NCI-H2107 (cell line): ENCODE measurements around the gene MRPL48.
"Not testable (repeated sequence)": the region's sequence is repeated elsewhere in the genome, so short reads cannot be mapped to it uniquely, and the experiment has no call there.

Source experiments
- DNase-seq: peaks from one replicate; lab custom pipeline; 2025; lab: John Stamatoyannopoulos, UW

MRPL48 gene

DNA sequence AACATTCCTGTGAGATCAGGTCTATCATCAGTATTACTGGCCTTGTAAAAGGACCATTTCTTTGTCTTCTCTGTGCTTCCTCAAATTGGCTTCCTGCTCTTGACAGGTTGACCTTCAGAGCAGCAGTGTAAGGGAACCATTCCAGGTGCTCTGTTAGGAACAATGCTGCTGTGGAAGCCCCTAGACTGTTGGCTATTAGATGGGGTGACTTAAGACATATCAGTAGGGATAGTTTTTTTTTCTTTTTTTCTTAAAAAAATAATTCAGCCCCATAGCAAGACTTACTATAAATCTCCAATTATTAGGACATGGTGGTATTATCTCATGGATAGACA is 51.4 kb downstream of the MRPL48 start:
- no peak for DNase-seq

DNA sequence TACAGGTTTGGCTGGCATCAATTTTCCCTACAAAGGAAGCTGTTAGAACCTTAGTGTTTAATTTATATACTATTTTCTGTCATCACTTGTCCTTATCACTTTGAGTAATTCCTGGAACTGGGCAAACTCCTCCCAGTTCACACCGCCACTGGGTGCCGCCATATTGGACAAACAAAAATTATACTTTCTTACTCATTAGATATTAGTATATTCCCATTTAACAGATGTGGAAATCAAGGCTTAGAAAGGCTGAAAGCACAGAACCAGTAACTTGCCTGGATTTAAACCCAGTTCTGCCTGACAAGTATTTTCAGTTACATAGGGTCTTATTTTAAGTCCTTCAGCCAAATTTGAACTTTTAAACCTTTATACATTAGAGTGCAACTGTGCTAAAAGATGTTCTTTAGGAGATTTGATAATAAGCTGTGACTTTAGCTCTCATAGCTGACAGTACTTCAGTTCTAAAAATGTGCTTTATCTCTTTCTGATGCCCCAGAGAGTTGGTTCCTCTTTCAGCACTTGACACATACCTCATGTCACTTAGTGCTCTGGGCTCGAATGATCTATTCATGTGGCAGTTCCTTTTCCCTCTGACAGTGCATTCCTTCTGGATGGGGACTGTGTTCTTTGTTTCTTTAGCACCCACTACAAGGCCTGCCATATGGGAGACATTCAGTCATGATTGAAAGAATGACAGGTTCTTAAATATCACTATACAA is 63.5 kb downstream of the MRPL48 start:
- no peak for DNase-seq

DNA sequence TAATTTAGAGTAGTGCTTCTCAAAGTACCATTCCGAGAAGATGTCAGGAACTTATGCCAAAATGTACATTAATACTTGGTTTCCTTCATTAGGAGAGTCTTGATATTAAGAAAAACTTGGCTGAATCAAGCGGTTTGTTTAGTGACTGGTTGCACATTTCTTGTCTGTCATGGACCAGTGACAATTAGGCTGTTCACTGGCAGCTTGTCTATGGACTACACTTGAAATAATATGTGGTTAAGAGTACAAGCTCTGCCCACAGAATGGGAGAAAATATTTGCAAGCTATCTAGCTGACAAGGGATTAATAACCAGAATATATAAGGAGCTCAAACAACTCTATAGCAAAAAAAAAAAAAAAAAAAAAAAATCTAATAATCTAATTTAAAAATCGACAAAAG is 64.4 kb downstream of the MRPL48 start:
- no peak for DNase-seq

DNA sequence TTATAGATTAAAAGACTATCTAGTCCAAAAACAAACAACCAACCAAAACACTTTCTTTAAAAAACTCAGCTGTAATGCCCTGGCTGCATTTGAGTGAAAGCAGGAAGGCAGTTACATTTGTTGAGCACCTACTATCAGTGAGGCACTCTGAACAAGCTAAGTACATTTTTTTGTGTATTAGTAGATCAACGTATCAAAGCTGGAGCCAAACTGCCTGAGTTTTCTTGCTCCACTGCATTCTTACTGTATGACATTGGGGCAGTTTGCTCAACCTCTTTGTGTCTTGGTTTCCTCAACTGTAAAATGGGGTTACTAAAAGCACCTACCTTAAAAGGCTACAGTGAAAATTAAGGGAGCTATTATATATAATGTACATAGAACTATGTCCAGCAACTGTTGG is 67.0 kb downstream of the MRPL48 start:
- no peak for DNase-seq

DNA sequence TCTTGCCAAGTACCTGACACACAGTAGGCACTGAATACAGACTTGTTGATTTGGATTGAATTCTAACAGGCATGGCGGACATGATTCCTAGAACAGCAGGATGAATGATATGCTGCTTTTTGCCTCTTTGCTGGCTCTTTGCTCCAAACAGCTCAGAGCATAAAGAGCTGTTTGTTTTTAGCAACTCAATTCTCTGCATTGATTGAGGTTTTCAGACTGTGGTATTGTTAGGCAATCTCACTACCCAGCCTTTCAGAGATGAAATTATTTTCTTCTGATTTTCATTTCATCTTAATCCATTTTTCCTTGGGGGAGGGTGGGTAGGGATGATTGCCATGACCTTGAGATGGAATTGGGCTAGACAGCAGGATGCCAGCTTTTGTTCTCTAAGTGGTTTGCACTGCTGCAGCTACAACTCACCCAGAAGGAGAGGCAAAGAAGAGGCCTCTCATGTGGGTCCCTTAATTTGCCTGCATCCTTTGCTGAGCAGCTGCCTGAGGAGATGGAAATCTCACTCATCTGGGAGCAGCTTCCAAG is 68.4 kb downstream of the MRPL48 start:
- peak; percentile 27 for DNase-seq

DNA sequence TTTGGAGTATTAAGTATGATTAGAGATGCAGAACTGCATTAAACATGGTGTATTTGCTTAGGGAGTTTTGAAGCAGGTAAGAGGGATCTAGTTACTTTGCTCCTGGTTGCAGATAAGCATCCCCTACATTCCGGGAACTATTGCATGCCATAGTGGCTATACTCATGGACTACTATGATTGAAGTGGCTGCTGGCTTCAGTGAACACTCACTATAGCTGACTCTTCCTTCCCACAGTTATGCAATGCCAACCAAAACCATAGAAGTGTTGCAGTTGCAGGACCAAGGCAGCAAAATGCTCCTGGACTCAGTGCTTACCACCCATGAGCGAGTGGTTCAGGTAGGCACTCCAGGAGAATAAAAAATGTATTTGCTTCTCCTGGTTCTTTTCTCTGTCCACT is 72.0 kb downstream of the MRPL48 start:
- DNase-seq = no peak

DNA sequence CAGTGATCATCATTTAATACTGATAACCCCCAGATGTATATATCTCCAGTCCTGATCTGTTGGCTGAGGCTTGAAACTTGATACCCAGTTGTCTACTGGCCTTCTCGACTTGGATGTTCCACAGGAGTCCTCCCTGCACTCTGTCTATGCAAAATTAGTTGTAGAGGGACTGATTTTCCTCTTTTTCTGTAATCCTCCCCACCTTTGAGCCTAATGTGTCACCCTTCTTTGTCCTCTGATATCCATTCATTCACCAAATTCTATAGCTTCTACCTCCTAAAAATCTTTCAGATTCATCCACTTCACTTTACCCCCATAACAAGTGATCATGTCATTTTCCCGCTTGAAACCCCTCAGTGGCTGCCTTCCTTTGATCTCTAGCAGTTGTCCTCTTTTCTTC is 72.5 kb downstream of the MRPL48 start:
- no peak for DNase-seq

DNA sequence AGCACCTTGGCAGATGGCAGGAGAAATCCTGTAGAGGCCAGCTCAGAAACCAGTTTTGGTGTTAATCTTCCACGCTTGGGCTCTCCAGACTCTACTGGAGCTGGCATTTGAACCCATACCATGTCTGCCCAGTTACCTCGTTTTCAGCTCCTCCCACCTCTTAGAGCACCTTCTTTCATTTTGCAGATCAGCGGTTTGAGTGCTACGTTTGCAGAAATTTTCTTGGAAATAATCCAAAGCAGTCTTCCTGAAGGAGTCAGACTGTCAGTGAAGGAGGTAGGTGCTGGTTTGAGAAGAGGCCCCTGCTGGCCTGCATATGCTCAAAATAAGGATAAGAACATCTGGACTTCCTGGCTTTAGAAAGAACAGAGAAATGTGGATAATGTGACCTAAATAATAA is 75.3 kb downstream of the MRPL48 start:
- no peak for DNase-seq

DNA sequence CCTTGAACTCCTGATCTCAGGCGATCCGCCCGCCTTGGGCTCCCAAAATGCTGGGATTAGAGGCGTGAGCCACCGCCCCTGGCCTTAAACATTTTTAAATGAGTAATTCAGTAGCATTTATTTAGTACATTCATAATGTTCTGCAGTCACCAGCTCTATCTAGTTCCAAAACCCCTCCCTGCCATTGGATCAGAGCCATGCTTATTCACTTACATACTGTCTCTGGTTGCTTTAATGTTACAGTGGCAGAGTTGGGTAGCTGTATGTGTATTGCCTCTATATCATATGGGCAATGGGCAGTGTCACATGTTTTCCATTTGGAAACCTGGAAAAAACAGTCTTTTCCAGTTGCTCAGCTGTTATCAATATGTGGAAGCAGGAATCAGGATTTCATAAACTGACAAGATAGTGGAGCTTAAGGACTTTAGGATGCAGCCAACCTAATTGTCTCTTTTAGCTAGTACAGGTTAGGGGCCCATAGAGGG is 78.5 kb downstream of the MRPL48 start:
- no peak for DNase-seq

DNA sequence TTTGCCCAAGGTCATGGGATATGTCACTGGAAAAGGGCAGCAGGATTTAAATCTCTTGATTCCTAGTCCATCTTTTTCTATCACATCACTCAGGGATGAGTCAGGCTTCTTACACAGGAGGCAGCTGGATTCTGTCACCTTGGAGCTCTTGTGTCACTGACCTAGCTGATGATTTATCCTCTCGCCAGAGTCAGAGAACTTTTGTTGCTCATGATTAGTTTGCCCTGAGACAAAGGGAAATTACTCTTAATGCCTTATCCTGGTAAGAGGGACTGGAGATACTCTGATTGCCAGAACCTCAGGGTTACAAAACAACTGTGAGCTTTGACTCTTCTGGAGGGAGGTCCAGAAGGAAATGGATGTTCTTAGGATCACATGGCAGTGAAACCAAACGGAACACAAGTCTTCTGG is 78.9 kb downstream of the MRPL48 start:
- DNase-seq = no peak

DNA sequence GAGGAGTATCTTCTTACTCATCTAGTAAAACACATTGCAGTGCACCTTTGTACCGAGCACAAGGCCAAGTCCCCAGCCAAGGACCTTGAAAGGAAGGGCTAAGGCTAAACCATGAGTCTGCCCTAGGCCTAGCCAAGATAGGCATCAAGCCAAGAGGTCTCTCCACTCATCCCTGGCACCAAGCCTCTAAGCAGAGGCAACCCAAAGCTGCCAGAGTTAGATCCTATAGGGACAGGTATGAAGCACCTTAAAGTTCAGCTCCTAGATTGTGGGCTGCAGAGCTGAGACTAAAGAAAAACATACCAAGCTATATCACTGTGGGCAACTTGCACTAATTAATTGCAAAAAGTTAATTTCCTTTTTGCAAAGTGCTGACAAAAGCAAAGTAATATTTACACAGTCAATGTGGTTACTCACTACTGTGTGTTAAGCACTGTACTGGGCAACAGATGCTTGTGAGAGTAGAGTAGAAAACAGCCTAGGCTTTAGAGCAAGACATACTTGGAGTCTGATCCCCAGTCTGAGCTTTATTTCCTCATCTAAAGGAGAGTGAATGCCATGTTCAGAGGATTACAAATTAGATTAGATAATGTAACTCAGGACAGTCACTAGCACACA is 81.8 kb downstream of the MRPL48 start:
- DNase-seq = no peak

DNA sequence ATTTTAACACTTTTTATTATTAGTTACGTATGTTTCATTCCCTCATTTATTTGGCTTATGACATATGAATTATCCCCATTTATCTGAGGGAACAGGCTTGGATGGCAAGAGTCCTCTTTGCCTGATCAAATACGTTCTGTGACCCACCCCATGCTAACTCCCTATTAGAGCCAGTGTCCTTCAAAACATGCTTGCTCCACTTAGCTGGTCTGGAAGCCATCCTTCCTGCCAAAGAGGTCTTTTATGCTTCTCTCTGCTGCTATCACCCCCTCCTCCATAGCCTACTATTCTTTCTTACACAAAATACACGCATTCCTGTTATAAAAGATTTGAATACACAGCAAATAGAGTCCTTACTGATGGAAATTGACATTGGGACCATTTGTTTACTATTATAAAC is 82.6 kb downstream of the MRPL48 start:
- DNase-seq = no peak

DNA sequence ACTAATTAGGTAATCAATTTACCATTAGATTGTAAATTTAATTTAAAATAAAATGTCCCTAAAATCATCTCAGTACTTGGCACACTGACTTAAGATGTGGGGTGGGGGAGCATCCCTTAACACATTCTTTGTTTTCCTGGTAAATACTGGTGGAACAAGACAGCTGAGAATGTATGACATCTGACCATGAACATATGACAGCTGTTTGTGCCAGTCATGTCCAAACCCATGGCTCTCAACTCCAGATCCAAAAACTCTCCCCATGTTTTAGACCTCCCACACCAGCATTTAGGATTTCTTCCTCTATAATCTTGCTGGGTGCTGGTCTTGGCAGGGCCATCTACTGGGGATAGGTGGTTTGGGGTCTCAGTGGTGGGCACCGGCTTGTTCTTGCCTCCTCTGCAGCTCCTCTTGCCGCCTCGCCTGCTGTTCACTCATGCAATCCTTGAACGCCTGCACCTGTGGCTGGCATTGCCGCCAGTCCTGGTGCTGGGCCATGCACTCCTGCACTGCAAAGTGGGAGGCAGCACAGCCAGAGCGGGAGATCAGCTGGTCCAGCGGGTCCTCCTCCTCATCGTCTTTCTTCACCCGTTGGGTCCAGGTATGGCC is 85.2 kb downstream of the MRPL48 start:
- no peak for DNase-seq

DNA sequence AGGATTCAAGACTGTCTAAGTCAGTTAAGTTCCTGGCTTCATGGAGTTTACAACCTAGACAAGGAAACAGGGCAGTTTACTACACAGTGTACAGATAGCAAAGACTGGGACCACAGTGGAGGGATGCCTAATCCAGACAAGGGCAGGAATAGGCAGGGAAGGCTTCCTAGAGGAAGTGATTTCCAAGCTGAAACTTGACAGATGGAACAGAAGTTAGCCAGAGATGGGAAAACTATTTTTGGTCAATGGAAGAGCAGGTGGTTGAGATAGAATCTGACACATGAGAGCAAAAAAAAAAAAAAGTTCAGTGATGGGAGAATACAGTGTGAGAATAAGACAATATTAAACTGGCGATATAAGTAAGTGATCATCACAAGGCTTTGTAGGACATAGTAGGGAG is 87.7 kb downstream of the MRPL48 start:
- no peak for DNase-seq

DNA sequence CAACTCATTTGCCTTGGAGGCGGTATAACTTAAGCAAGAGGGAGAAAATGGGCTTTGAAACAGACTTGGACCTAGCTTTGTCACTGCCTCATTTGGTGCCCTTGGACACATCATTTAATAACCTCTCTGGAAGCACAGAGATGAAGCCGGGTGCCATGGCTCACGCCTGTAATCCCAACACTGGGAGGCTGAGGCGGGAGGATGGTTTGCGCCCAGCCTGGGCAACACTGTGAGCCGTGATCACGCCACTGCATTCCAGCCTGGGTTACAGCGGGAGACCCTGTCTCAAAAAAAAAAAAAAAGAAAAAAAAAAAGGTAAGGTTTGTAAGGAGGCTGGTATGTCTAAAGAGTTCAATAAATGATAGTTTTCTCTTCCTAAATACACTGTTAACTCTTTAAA is 88.2 kb downstream of the MRPL48 start:
- DNase-seq = no peak

DNA sequence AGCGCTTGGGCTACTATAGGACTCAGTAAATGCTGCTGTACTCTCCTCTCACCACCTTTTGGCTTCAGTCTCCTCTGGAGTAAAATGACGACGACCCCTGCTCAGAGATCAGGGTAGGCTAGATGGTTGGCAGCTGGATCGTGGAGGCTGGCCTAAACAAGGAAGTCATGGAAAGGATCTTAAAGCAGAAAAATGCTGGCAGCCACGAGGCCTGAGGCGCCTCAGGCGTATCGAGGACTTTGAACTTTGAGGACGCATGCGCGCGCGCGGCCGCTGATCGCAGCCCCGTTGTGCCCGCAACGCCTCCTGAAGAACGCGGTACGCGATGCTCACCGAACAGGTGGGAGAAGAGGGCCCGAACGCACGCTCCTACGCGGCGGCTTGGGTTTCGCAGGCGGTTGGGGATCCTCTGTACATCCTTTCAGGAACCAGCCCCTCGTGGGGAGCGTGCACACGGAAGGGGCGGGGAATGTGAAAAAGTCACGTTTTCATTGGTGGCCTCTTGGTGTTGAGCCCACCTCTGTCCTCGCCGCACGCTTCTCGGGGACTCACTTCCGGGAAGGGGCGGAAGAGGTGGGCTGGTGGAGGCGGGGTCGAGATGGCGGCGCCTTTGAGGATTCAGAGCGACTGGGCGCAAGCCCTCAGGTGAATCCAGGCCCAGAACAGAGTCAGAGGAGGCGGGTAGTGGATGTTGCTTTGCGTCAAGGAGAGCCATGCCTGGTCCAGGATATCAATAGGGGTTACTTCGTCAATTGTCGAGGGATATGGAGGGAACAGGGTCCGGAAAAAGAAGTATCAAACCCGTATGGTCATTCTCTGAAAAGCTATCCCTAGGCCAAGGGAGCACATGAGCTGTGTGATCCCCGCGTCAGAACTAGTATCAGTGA is 89.0 kb downstream of the MRPL48 start, which contains the start of the genes COA4 and PAAF1:
TSS of gene COA4 (minus strand) at position 423 of the 887 bp plus-strand sequence. CDS start 3,468 bp downstream, outside the sequence.
TSS of gene PAAF1 (plus strand) at position 576 of the 887 bp plus-strand sequence. CDS start at position 599, 23 bp downstream.
- peak; percentile 89 for DNase-seq

DNA sequence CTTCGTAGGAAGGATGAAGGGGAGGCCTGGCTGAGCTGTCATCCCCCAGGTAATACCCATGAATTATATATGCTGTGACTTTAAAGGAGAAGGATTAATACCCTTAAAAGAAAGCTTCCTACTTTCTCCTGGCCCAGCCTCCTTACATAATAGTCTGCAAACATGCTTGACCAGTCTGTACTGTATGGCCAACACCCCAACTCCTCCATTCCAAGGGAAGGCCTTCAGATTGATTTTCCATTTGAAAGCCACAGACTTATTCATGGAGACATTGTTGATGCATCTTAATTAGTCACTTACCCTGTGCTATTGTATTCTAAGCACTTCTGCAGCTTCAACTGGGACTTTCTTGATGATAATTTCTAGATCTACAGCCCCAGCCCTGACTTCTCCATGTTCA is 91.1 kb downstream of the MRPL48 start:
- DNase-seq = no peak

DNA sequence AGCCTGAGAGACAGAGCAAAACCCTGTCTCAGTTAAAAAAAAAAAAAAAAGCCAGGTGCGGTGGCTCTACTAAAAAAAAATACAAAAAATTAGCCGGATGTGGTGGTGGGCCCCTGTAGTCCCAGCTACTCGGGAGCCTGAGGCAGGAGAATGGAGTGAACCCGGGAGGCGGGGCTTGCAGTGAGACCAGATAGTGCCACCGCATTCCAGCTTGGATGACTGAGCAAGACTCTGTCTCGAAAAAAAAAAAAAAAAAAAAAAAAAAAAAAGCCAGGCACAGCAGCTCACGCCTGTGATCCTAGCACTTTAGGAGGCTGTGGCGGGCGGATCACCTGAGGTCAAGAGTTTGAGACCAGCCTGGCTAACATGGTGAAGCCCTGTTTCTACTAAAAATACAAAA is 92.8 kb downstream of the MRPL48 start:
- not testable (repeated sequence) for DNase-seq

DNA sequence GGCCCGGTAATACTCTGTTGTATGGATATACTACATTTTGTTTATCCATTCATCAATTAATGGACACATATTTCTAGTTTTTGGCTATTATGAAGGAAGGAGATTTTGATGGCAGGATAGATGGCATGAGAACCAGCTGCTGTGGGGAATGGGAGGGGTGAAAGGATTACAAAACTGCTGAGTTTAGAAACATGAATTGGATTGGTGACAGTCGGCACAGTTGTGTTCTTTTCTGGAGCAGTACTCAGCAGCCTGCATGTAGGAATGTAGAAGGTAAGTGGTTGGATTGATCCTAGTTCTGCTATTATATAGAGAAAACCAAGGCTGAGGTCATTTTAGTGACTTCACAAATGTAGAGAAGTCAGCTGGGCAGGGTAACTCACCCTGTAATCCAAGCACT is 96.2 kb downstream of the MRPL48 start:
- DNase-seq = no peak

DNA sequence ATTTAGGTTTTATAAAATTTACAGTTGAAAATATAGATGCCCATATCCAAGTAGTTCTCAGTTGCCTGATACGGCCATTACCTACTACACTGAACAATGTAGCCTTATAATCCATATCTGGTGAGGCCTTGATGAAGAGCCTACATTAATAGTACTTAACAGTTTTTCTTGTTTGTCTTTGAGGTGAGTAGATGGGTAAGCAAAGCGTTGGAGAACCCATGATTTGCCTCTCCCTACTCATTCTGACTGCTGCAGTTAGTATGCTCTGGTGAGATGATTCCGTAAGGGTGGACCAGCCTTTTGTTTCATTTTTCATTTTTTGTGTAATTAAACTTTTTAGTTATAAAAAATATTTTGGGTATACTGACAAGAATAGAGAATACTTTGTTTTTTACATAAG is 100.6 kb downstream of the MRPL48 start:
- no peak for DNase-seq

DNA sequence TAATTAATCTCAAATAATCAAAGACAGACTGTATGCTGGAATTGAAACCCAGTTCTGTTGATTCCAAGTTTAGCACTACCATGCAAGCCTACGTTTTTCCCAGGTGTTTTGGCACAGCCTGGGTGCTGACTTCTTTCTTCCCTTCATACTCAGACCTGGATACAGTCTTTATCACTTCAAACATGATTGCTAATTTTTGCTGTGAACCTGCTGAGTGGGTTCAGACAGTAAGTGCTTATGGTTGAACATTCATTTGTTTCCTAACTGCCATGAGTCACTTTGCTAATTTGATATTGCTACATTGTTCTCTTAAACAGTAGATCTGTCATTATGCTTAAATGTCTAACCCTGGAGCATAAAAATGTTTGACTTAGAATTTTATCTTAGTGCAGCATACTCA is 101.3 kb downstream of the MRPL48 start:
- no peak for DNase-seq

DNA sequence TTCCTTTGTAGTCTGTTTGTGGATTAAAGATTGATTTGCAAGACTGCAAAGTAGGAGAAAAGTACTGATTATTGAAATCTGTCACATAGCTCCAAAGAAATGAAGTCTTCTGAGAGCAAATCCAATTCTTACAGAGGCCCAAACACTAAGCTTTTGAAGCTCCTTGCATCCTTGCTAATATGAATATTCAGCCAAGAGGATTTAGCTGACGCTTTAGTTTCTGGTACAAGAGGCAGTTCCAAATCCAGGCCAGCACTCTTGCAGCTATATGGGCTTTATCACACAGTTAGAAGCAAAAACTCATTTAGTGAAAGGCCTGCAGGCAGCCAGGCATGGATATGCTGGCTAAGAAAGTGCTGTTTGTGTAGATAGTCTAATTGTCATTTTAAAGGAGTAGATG is 101.9 kb downstream of the MRPL48 start:
- no peak for DNase-seq
